HG03571 (cell line): Measurements from ENCODE around the gene RSPH9.
"Not testable (repeated sequence)": the region's sequence is repeated elsewhere in the genome, so short reads cannot be mapped to it uniquely, and the experiment has no call there.

Source experiments
- ATAC-seq: cut with Tn5 transposase; IDR thresholded peaks from one replicate; pipeline ENCODE4 v1.9.1; 2021; ENCODE audit not compliant: unreplicated experiment

Gene RSPH9

GRCh38 chr6:43628393-43629103 is 16.3 kb upstream of the RSPH9 start:
- no peak for ATAC-seq

DNA sequence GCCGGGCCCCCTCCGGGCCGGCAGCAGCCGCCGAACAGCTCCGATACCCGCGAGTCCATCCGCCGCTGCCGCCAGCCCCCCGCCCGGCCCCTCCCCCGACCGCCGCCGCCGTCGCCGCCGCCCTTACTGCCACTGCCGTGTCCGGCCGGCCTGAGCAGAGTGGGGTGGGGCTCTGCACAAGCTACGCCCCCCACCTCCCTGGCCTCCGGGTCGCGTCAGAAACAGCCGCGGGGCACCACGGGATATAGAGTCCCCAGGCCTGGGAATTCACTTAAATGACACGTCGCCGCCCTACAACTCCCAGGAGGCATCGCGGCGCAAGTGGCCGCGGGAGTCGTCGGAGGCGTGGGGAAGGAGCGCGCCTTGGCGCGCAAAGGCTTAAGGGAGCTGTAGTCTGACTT is 15.7 kb upstream of the RSPH9 start, which contains the start of gene GTPBP2:
Gene GTPBP2, minus strand, starts transcription at position 161 of the 401 bp plus-strand sequence. Its CDS starts 102 bp downstream, at position 59.
- peak; percentile 82 for ATAC-seq

DNA sequence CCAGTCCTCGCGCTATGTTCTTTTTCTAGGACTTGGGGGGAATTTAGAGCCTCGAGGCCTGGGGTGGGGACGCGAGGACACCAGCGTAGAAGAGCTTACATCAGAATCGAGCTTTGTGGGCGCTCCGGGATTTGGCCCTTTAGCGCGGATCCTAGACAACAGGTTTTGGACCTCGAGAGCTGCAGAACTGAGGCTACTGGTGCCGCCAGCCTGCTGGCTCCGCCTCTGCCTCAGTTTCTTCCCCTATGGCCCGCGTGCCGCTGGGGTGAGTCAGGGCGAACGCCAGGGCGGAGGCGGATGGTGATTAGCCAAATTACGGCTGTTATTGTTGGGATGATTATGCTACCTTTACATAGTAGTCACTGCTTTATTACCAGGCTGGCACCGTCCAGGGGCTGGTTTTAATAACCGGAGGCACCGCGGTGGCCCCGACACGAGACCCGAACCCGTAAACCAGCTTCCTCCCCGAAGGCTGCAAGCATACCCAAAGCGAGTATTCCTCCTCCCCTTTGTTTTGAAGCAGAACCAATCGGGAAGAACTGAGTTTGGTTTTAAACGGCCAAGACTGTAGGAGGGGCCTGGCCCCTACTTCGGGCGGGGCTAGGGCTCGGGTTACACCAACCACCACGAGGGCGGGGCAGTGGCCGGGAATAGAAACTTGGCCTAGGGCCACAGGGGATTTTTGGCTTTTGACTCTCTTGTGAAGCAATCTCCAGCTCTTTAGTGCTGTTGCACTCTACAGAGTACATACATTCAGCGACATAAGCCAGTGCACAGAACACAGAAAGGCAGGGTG is 15.1 kb upstream of the RSPH9 start:
- ATAC-seq, result peak; percentile 62

DNA sequence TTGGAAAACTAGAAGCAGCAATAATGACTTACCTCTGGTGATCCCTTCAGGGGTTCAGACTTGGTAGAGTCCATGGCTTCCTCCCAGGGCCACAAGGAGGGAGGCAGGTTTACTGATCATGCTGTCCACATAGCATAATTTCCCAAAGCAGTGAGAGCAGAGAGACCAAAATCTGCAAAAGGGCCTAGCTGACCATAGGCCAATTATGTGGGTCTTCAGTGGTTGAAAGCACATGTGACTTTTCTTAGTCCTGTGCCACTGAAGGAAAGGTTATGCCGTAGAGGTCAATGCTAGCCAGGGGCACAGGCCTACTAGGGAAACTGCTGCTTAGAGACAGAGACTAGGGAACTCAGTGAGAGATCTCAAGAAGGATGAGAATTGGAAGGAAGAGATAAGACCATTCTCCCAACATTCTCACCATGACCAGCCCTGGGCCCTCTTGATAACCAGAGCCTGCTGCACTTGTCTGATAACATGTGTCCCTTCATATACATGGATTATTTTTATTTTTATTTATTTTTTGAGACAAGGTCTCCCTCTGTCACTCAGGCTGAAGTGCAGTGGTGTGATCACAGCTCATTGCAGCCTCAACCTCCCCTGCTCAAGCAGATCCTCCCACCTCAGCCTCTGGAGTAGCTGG is 13.7 kb upstream of the RSPH9 start:
- no peak for ATAC-seq

DNA sequence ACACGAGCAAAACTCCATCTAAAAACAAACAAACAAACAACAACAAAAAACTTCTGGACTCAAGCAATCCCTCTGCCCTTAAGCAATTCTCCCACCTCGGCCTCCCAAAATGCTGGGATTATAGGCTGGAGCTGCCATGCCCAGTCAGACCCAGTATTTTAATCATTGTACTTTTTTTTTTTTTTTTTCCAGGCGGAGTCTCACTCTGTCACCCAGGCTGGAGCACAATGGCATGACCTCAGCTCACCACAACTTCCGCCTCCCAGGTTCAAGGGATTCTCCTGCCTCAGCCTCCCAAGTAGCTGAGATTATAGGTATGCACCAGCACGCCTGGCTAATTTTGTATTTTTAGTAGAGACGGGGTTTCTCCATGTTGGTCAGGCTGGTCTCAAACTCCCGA is 11.8 kb upstream of the RSPH9 start:
- not testable (repeated sequence) for ATAC-seq

DNA sequence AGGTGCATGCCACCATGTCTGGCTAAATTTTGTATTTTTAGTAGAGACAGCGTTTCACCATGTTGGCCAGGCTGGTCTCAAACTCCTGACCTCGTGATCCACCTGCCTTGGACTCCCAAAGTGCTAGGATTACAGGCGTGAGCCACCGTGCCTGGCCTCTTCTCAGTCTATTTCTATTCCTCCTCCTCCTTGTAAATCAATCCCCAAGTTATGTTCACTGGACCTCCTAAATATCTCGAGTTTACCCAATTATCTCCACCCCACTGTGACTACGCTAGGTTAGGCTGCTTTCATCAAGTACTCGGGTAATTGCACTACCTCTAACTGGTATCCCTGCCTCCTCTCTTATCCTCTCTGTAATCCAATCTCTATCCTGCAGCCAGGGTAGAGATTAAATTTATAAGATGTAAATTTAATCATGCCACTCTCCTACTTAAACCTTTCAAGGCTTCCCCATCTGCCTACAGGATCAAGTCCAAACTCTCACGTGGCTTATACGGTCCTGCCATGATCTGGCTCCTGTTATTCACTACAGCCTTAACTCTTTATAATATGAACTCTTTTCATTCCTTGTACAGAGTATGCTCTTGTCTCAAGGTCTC is 10.0 kb upstream of the RSPH9 start:
- no peak for ATAC-seq

- peak; percentile 67 for ATAC-seq
Observed at GRCh38 chr6:43635387-43636307, 9.2 kb upstream of the RSPH9 start, which contains the start of gene MAD2L1BP. MAD2L1BP (plus strand) TSS chr6:43635840; CDS start chr6:43635876, 36 bp downstream.

DNA sequence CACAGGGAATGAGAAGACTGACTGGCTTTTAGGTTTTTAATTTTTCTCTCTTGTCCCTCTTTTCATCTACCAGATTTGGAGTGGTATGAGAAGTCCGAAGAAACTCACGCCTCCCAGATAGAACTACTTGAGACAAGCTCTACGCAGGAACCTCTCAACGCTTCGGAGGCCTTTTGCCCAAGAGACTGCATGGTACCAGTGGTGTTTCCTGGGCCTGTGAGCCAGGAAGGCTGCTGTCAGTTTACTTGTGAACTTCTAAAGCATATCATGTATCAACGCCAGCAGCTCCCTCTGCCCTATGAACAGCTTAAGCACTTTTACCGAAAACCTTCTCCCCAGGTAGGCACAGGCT is 8.6 kb upstream of the RSPH9 start:
- ATAC-seq, result no peak

DNA sequence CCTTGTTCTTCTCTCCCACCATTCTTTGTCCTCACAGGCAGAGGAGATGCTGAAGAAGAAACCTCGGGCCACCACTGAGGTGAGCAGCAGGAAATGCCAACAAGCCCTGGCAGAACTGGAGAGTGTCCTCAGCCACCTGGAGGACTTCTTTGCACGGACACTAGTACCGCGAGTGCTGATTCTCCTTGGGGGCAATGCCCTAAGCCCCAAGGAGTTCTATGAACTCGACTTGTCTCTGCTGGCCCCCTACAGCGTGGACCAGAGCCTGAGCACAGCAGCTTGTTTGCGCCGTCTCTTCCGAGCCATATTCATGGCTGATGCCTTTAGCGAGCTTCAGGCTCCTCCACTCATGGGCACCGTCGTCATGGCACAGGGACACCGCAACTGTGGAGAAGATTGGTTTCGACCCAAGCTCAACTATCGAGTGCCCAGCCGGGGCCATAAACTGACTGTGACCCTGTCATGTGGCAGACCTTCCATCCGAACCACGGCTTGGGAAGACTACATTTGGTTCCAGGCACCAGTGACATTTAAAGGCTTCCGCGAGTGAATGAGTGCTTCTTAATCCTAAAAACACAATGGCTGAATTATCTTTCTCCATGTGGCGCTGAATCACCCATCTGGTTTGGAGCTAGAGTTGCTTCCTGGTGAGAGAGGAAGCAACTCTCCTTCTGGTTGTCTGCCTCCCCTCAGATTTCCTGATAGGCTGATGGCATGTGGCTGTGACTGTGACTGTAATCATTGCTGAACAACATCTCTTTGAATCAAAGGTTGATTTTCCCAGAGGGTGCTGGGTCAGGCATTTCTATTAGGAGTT is 4.6 kb upstream of the RSPH9 start:
- ATAC-seq, result no peak

DNA sequence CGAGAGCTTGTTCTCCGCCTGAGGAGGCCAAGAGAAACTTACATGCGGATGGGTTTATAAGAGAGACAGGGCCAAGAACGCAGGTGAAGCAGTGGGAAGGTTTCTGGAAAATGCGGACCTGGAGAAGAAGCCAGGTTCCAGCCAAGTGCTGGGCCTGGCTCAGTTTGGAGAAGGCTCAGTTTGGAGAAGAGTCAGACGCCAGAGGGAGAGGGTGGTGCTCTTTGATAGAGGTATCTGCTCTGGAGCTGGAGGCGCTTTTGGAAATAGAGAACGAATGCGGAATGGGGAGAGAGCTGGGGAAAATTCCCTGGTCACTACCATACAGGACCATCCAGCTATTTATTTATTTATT is 753 bp downstream of the RSPH9 start:
- no peak for ATAC-seq

GRCh38 chr6:43647613-43648012 is 2.8 kb downstream of the RSPH9 start:
- no peak for ATAC-seq

- no peak for ATAC-seq
Observed at GRCh38 chr6:43648248-43648647, 3.4 kb downstream of the RSPH9 start.

DNA sequence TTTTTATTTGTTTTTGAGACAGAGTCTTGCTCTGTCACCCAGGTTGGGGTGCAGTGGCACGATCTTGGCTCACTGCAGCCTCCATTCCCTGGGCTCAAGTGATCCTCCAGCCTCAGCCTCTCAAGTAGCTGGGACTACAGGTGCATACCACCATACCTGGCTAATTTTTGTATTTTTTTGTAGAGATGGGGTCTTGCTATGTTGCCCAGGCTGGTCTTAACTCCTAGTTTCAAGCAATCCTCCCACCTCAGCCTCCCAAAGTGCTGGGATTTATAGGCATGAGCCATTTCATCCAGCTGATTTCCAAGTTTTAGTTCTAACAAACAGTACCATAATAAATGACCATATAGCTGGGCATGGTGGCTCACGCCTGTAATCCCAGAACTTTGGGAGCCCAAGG is 8.0 kb downstream of the RSPH9 start:
- ATAC-seq, result not testable (repeated sequence)

GRCh38 chr6:43657221-43657802 is 12.5 kb downstream of the RSPH9 start:
- no peak for ATAC-seq

GRCh38 chr6:43658161-43658560 is 13.3 kb downstream of the RSPH9 start:
- ATAC-seq, result no peak

- not testable (repeated sequence) for ATAC-seq
Observed at GRCh38 chr6:43662948-43663347, 18.1 kb downstream of the RSPH9 start.

GRCh38 chr6:43665376-43665775 is 20.5 kb downstream of the RSPH9 start:
- no peak for ATAC-seq

- ATAC-seq, result no peak
Observed at GRCh38 chr6:43666196-43666920, 21.5 kb downstream of the RSPH9 start.
